Neutrophil (primary cell): ENCODE results near the gene ATP1A2.

Source experiments
- H3K27ac ChIP-seq: fragments of 200-600 bp; sonication (generic); 2 replicates; pipeline ENCODE4 v1.5.1; 2016; ENCODE audit warnings: mild to moderate bottlenecking, moderate library complexity
- H3K27me3 ChIP-seq: fragments of 200-600 bp; sonication (generic); 2 replicates; pipeline ENCODE4 v1.6.0; 2016; ENCODE audit warnings: mild to moderate bottlenecking
- H3K36me3 ChIP-seq: fragments of 200-600 bp; sonication (generic); 2 replicates; pipeline ENCODE4 v1.5.1; 2017
- H3K4me1 ChIP-seq, 2 experiments: fragments of 200-600 bp in 1 of 2; sonication (generic) in 1 of 2; 1 replicate in 1 of 2; 2 replicates in 1 of 2; pipeline versions ENCODE4 v1.5.1 to v1.6.1; 2013 to 2016; ENCODE audit warnings: low read depth in 1 of 2, low read length in 1 of 2, mild to moderate bottlenecking in 1 of 2, moderate library complexity in 1 of 2; ENCODE audit not compliant: control insufficient read depth in 1 of 2, insufficient read depth in 1 of 2
- H3K4me3 ChIP-seq, 2 experiments: fragments of 200-600 bp in 1 of 2; sonication (generic) in 1 of 2; 1 replicate in 1 of 2; 2 replicates in 1 of 2; pipeline ENCODE4 v1.5.1; 2013 to 2016; ENCODE audit warnings: low read depth in 1 of 2, low read length in 1 of 2, mild to moderate bottlenecking in 1 of 2, moderate library complexity in 1 of 2
- H3K9me3 ChIP-seq: fragments of 200-600 bp; sonication (generic); 2 replicates; pipeline ENCODE4 v1.5.1; 2016
- CTCF ChIP-seq: fragments of 200-600 bp; sonication (generic); IDR thresholded peaks from 2 replicates; pipeline ENCODE4 v1.5.1; 2016; ENCODE audit warnings: antibody characterized with exemption

Gene ATP1A2

GRCh38 chr1:160082487-160082886 lies 33.1 kb upstream of the ATP1A2 start:
- TF ChIP-seq CTCF = no peak
- H3K4me3 ChIP-seq = no peak overlapping the region
- no peaks in the 10 kb centered on the region for H3K36me3 ChIP-seq
- peaks cover 0 to 8% of the 10 kb centered on the region in 2 experiments for H3K4me1 ChIP-seq
- H3K27ac ChIP-seq = no peak overlapping the region
- no peaks in the 10 kb centered on the region for H3K9me3 ChIP-seq
- peaks cover 84% of the 10 kb centered on the region for H3K27me3 ChIP-seq

GRCh38 chr1:160082926-160083325 lies 32.6 kb upstream of the ATP1A2 start:
- Histone ChIP-seq H3K27ac (no peak overlapping the region), H3K36me3 (no peaks in the 10 kb centered on the region), H3K4me3 (no peak overlapping the region), H3K9me3 (no peaks in the 10 kb centered on the region), H3K4me1 (peaks cover 0 to 8% of the 10 kb centered on the region in 2 experiments), H3K27me3 (peaks cover 84% of the 10 kb centered on the region)
- TF ChIP-seq CTCF = no peak

GRCh38 chr1:160083968-160084770 lies 31.4 kb upstream of the ATP1A2 start:
- peak overlapping the region; percentile 22 to 35 for H3K4me3 ChIP-seq
- H3K27me3 ChIP-seq = peaks cover 73% of the 10 kb centered on the region

GRCh38 chr1:160084771-160085321 lies 30.7 kb upstream of the ATP1A2 start:
- peaks cover 67% of the 10 kb centered on the region for H3K27me3 ChIP-seq
- H3K27ac ChIP-seq = no peak overlapping the region
- no peak overlapping the region for H3K4me3 ChIP-seq
- no peak for TF ChIP-seq CTCF
- no peaks in the 10 kb centered on the region for H3K9me3 ChIP-seq
- H3K36me3 ChIP-seq = no peaks in the 10 kb centered on the region
- H3K4me1 ChIP-seq = peaks cover 0 to 8% of the 10 kb centered on the region in 2 experiments

More at GRCh38 chr1:160083968-160084770, 31.4 kb upstream of the ATP1A2 start:
- Histone ChIP-seq H3K9me3 (no peaks in the 10 kb centered on the region), H3K27ac (no peak overlapping the region), H3K4me1 (peaks cover 0 to 8% of the 10 kb centered on the region in 2 experiments), H3K36me3 (no peaks in the 10 kb centered on the region)
- no peak for TF ChIP-seq CTCF

GRCh38 chr1:160085686-160086455 lies 29.7 kb upstream of the ATP1A2 start:
- Histone ChIP-seq H3K4me1 (peaks cover 0 to 8% of the 10 kb centered on the region in 2 experiments), H3K4me3 (no peak overlapping the region), H3K27me3 (peaks cover 56% of the 10 kb centered on the region), H3K9me3 (no peaks in the 10 kb centered on the region), H3K36me3 (no peaks in the 10 kb centered on the region), H3K27ac (no peak overlapping the region)
- peak; percentile 41 for TF ChIP-seq CTCF
